Activated naive CD8-positive, alpha-beta T cell treated with anti-CD3 and anti-CD28 coated beads, Interleukin-2, amount 10 ng/mL, durations not matched to agents 7 days and 5 days (primary cell): ENCODE results near the gene RBMS3. TPM values are rescaled to one million over a fixed set of nuclear protein-coding genes. Genes with fewer than 3 reads are reported as not detected.

Experiments used
- ATAC-seq: fragments of 150-1000 bp; cut with Tn5 transposase; one replicate; pipeline ENCODE4 v1.10.0; 2021; ENCODE audit warnings: low read depth, moderate library complexity
- POLR2A ChIA-PET: fragments of 350-600 bp; sonication (Branson Sonifier 250); formaldehyde crosslinking; loops from one replicate; lab custom pipeline; 2021; ENCODE audit warnings: antibody characterized with exemption; lab: Charles Lee
- DNase-seq: peaks from one replicate; pipeline ENCODE4 v3.0.0; 2021
- H3K27ac Mint-ChIP-seq: one replicate; pipeline ENCODE4 v1.8.0; 2022; ENCODE audit warnings: mild to moderate bottlenecking, mixed read lengths
- H3K27me3 Mint-ChIP-seq: one replicate; pipeline ENCODE4 v1.8.0; 2022; ENCODE audit warnings: mild to moderate bottlenecking, moderate library complexity, mixed read lengths
- H3K36me3 Mint-ChIP-seq: one replicate; pipeline ENCODE4 v1.8.0; 2021; ENCODE audit warnings: mild to moderate bottlenecking, mixed read lengths
- H3K4me1 Mint-ChIP-seq: one replicate; pipeline ENCODE4 v1.8.0; 2021; ENCODE audit warnings: mixed read lengths
- H3K4me3 Mint-ChIP-seq: one replicate; pipeline ENCODE4 v1.8.0; 2022; ENCODE audit warnings: mild to moderate bottlenecking, moderate library complexity, mixed read lengths
- H3K9me3 Mint-ChIP-seq: one replicate; pipeline ENCODE4 v1.8.0; 2021; ENCODE audit warnings: mixed read lengths
- total RNA-seq, 2 experiments: library from RNA; stranded (reverse); gene quantifications; one replicate each; pipeline ENCODE4 v1.2.3, GENCODE V29; 2021

The RBMS3 gene
- total RNA-seq, 2 experiments from 2014 or later, result 0.58 to 0.74 TPM

DNA sequence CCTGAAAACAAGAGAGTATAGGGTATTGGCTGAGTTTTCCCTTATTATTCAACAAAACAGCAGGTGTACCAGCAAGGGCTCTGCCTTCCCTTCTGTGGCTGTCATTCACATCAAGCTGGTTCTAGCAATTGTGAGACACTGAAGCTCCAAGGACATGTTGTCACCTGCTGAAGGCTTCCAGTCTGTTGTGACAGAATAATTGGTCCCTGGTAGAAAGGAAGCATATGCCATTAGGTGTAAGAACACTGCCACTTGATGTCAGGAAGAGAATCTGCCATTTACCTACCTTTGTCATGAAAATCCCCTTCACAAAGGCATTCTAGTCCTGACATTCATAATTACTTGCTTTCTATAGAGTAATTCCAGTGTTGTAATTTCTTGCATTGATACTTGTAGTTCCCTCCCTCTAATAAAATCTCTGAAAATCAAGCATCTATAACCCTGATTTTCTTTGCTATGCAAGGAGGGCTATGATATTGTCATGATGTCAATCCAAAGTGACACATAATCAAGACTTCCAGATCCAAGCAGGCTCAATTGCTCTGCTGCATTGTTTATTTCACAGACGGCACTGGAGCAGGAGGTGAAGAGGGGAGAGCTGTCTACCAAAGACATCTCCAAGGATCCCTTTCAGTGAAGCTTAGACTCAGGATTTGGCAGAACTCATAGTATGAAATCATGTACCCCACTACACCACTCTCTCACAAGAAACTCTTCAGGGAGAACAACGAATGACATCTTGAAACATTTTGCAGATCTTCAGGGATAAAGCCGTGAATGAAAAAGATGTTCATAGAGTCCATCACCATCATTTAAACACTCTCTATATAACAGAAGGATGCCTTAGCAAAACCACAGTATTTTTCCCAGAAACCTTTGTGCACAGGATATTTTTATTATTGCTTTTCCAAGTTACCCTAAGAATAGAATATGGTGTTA, 425.3 kb downstream of the RBMS3 start:
- no peak for DNase-seq
- Mint-ChIP-seq H3K9me3 (no peaks in the 10 kb centered on the region), H3K4me1 (no peaks in the 10 kb centered on the region), H3K36me3 (no peaks in the 10 kb centered on the region), H3K27ac (no peak overlapping the region), H3K4me3 (no peak overlapping the region), H3K27me3 (peaks cover 3% of the 10 kb centered on the region)
- ATAC-seq, result no peak
- POLR2A ChIA-PET, result no interaction called here

DNA sequence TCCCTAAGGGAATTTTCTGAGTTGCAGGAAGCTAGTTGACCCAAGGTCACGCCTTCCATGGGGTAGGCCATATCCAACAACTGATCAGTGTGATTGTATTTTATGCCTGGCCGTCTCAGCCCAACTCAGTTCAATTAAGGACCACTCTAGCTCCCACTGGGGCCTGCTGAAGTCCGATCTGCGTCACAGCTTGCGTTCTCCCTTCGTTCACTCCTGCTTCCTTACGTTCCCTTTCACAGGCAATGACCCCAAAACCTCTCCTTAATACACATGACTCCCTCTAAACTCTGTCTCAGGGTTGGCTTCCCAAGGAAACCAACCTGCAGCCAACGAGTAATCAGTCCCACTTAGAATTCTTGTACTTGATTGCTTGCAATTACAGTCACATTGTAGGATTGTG, 428.0 kb downstream of the RBMS3 start:
- no peaks in the 10 kb centered on the region for H3K4me1 Mint-ChIP-seq
- DNase-seq (no peak), ATAC-seq (no peak)
- H3K36me3 Mint-ChIP-seq, result no peaks in the 10 kb centered on the region
- H3K27ac Mint-ChIP-seq, result no peak overlapping the region
- POLR2A ChIA-PET, result no interaction called here
- peaks cover 3% of the 10 kb centered on the region for H3K27me3 Mint-ChIP-seq
- no peaks in the 10 kb centered on the region for H3K9me3 Mint-ChIP-seq
- no peak overlapping the region for H3K4me3 Mint-ChIP-seq

DNA sequence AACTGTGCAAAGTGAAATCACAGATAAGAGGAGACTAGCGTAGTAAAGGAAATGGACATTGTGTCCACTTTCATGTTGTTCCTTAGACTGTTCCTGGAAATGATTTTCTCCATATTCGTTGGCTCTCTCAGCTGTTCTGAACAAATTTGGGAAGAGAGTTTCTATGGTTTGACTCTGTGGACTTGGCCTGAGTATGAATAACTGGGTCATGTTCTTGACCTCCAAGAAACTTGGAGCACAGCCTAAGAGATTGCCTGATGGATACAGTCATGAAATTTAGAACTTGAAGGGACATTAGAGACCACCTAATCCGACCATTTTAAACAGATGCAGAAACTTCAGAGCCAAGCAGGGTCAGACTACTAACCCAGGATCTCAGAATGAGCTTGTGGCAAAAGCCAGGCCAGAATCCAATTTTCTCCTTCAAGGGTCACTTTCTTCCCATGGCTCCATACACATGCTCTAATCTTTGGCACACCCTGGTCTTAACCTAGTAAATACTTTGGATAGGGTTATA, 430.4 kb downstream of the RBMS3 start:
- Mint-ChIP-seq H3K27me3 (peaks cover 6% of the 10 kb centered on the region), H3K4me1 (no peaks in the 10 kb centered on the region), H3K27ac (no peak overlapping the region), H3K36me3 (no peaks in the 10 kb centered on the region), H3K9me3 (peaks cover 2% of the 10 kb centered on the region), H3K4me3 (no peak overlapping the region)
- DNase-seq (no peak), ATAC-seq (no peak)
- POLR2A ChIA-PET, result no interaction called here

DNA sequence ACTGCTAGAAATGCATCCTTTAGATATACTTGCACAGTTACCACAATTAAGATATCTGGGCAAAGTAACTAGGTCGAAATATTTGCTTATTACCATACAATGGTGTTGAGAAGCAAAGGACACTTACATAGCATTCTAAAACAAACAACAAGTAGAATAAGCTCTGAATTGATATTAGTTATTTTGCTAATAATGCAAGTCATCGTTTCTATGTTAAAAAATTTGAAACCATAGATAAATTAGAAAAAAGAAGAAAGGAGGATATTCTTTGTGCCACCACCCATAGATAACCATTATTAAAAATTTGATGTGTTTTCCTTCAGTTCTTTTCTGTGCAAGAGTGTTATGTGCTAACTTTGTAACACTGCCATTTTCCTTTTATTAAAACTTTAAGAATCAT, 435.3 kb downstream of the RBMS3 start:
- DNase-seq (no peak), ATAC-seq (no peak)
- Mint-ChIP-seq H3K9me3 (peaks cover 2% of the 10 kb centered on the region), H3K4me1 (no peaks in the 10 kb centered on the region), H3K4me3 (no peak overlapping the region), H3K36me3 (no peaks in the 10 kb centered on the region), H3K27ac (no peak overlapping the region), H3K27me3 (peaks cover 3% of the 10 kb centered on the region)
- POLR2A ChIA-PET, result no interaction called here

DNA sequence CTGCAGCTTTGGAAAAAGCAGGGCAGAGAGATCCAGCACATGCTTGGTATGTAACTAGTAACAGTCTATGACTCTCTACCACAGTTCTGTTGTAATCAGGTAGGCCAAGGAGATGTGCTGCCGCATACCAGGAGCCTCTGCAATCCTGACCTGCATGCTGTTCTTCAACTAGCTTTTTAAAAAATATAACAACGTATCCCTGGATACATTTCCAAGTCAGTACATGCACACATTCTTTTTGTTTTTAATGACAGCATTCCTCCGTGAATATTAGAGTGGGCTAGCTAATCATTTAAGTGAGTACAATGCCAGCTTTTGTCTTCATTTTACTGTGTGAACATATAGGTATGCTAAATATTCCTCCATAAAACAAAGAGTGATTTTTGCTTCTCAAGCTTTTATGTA, 437.8 kb downstream of the RBMS3 start:
- DNase-seq (no peak), ATAC-seq (no peak)
- Mint-ChIP-seq H3K27ac (no peak overlapping the region), H3K36me3 (no peaks in the 10 kb centered on the region), H3K4me1 (no peaks in the 10 kb centered on the region), H3K4me3 (no peak overlapping the region), H3K27me3 (peaks cover 3% of the 10 kb centered on the region), H3K9me3 (peaks cover 2% of the 10 kb centered on the region)
- POLR2A ChIA-PET, result no interaction called here

DNA sequence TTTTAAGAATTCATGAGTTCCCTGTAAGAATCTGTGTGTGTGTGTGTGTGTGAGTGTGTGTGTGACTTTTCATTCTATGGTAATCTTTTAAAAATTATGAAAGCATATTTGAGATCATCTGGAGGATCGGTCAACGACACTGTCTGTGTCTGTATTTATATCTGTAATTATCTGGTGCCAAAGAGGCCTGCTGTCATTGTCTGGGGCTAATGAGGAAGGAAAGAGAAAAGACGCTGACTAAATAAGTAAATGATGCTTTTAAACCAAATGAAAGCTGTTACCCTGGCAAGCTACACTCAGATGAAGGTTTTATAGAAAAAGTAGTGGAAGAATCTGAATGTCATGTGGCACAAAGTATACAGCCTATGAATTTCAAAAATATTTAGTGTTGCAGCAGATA, 439.8 kb downstream of the RBMS3 start:
- no peaks in the 10 kb centered on the region for H3K4me1 Mint-ChIP-seq
- H3K36me3 Mint-ChIP-seq, result no peaks in the 10 kb centered on the region
- no peak overlapping the region for H3K4me3 Mint-ChIP-seq
- POLR2A ChIA-PET, result no interaction called here
- DNase-seq (no peak), ATAC-seq (no peak)
- H3K9me3 Mint-ChIP-seq, result peaks cover 2% of the 10 kb centered on the region
- peaks cover 2% of the 10 kb centered on the region for H3K27me3 Mint-ChIP-seq
- no peak overlapping the region for H3K27ac Mint-ChIP-seq

DNA sequence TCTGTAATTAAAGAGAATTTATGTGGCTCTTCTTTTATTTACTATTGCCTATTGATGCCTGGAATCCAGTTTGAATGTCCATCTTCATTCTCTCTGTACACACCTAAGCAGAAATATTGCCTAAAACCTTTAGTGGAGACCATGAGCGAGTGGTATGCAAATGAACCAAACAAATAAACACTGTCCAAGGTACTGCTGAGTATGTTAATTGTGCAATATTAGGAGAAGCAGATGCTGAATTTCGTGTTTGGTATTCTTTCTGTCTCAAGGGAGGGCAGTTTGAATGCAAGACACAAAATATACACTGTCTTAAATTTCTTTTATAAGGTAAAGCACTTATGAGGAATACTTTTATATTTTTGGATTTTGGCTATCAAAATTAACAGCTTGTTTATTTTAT, 440.9 kb downstream of the RBMS3 start:
- H3K4me1 Mint-ChIP-seq, result no peaks in the 10 kb centered on the region
- ATAC-seq (no peak), DNase-seq (no peak)
- peaks cover 4% of the 10 kb centered on the region for H3K9me3 Mint-ChIP-seq
- no peak overlapping the region for H3K27ac Mint-ChIP-seq
- POLR2A ChIA-PET, result no interaction called here
- no peak overlapping the region for H3K4me3 Mint-ChIP-seq
- H3K36me3 Mint-ChIP-seq, result no peaks in the 10 kb centered on the region
- H3K27me3 Mint-ChIP-seq, result no peaks in the 10 kb centered on the region

DNA sequence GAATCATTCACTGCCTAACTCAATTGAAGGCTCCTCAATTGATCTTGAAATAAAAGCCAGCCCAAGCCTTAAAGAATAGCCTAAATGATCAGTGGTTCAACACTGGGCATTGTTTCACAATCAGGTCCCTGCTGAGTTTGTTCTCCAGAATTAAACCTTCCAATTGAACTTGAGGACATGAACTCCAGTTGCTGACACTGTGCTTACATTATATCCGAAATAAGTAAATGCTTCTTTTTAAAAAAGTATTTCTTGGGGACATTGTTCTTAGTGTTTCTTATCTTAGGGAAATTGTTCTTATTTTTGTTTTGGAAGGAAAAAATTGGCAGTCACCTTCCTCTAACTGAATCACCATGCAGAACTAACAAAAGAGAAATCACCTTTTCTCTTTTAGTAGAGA, 450.2 kb downstream of the RBMS3 start:
- Mint-ChIP-seq H3K36me3 (no peaks in the 10 kb centered on the region), H3K4me3 (no peak overlapping the region), H3K4me1 (no peaks in the 10 kb centered on the region), H3K9me3 (peaks cover 4% of the 10 kb centered on the region), H3K27me3 (no peaks in the 10 kb centered on the region), H3K27ac (no peak overlapping the region)
- POLR2A ChIA-PET, result no interaction called here
- DNase-seq (no peak), ATAC-seq (no peak)

DNA sequence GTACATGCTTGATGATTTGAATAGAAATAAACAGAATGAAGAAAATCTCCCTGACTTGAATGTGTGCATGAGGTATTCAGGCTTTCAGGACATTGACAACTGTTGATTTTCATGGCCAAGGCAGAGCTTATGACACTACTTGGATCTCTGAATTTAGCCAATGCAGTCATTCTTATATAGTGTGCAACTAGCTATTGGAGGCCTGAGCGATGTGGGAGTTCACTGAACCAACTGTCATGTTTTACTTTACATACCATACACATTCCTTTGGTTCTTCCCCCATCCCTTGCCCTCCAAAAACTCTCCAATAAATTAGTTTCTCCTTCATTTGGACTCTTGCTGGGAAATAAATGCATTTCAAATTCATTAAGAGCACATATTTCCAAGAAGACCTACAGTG, 460.4 kb downstream of the RBMS3 start:
- DNase-seq (no peak), ATAC-seq (no peak)
- no peak overlapping the region for H3K4me3 Mint-ChIP-seq
- H3K27ac Mint-ChIP-seq, result no peak overlapping the region
- no peaks in the 10 kb centered on the region for H3K36me3 Mint-ChIP-seq
- no peaks in the 10 kb centered on the region for H3K9me3 Mint-ChIP-seq
- H3K4me1 Mint-ChIP-seq, result no peaks in the 10 kb centered on the region
- H3K27me3 Mint-ChIP-seq, result peaks cover 2% of the 10 kb centered on the region
- POLR2A ChIA-PET, result no interaction called here

DNA sequence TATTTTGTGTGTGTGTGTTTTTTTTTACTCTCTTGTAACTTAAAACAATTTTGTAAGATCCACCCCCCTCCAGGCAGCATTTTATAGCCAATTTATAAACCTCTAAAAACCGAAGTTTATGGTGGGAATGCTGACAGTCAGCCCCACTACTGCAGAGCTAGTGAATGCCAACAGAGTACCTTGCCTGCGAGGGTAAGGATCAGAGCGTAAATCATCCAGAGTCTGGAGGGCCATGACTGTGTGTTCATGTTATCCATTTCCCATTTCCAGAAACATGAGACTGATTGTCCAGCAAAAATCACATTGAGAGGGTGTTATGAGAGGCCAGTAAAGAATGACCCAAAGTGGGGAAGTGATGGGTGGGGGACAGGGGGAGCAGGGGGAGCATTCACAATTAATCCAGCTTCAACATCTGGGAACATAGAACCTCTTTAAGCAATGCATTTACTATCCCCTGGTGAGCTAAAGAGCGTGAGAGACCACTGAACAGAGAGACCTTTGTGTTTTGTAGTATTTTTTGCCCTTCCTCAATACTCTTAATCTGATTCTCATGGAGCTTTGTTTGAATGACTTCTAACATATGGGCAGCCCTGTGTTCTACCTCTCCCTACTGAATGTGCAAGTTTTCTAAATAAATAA, 464.5 kb downstream of the RBMS3 start:
- ATAC-seq (no peak), DNase-seq (no peak)
- Mint-ChIP-seq H3K4me3 (no peak overlapping the region), H3K27ac (no peak overlapping the region), H3K36me3 (no peaks in the 10 kb centered on the region), H3K27me3 (peaks cover 8% of the 10 kb centered on the region), H3K4me1 (no peaks in the 10 kb centered on the region), H3K9me3 (no peaks in the 10 kb centered on the region)
- POLR2A ChIA-PET, result no interaction called here

DNA sequence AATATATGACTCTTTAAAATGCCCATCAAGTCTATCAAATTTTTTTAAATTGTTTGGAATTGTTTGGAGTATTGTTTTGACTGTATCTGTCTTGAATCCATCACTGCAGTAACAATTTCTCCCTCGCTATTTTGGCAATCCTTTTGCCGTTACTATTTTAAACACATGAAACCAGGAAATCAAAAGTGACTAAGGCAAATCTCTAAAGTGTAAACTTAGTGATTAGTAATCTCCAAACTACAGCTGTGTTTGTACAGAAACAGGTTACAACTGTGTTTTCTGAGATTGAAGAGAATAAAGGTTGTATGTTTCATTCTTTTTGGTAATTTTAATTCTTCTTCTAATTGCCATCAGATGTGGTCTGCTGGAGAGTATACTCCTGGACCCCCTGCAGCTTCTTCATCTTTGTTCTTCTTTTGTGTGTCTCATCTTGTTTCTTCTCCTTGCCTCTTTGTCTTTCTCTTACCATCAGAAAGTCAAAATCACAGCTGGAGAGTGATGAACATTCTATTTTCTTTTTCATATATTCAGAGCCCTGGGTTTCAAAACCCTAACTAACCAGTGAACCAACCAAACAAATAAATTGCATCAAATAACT, 465.4 kb downstream of the RBMS3 start:
- ATAC-seq (no peak), DNase-seq (no peak)
- Mint-ChIP-seq H3K9me3 (no peaks in the 10 kb centered on the region), H3K4me3 (no peak overlapping the region), H3K27ac (no peak overlapping the region), H3K4me1 (no peaks in the 10 kb centered on the region), H3K36me3 (no peaks in the 10 kb centered on the region), H3K27me3 (peaks cover 6% of the 10 kb centered on the region)
- POLR2A ChIA-PET, result no interaction called here

DNA sequence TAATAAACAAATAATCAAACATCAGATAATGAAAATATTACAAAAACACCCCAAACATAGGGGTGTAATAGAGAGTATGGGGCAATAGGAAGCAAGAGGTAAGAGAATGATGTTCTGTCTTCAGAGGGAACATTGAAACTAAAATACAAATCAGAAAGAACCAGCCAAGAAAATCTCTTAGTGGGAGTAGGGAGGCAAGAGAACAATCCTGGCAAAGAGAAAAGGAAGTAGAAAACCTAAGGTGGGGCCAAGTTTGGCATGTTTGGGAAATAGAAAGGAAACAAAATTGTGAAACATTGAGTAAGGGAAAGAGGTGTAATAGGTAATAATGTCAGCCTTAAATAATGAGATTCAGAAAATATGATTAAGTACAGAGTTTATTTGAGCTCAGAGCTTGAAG, 467.1 kb downstream of the RBMS3 start:
- Mint-ChIP-seq H3K9me3 (no peaks in the 10 kb centered on the region), H3K27me3 (peaks cover 10% of the 10 kb centered on the region), H3K4me3 (no peak overlapping the region), H3K4me1 (no peaks in the 10 kb centered on the region), H3K27ac (no peak overlapping the region), H3K36me3 (no peaks in the 10 kb centered on the region)
- ATAC-seq (no peak), DNase-seq (no peak)
- POLR2A ChIA-PET, result no interaction called here

DNA sequence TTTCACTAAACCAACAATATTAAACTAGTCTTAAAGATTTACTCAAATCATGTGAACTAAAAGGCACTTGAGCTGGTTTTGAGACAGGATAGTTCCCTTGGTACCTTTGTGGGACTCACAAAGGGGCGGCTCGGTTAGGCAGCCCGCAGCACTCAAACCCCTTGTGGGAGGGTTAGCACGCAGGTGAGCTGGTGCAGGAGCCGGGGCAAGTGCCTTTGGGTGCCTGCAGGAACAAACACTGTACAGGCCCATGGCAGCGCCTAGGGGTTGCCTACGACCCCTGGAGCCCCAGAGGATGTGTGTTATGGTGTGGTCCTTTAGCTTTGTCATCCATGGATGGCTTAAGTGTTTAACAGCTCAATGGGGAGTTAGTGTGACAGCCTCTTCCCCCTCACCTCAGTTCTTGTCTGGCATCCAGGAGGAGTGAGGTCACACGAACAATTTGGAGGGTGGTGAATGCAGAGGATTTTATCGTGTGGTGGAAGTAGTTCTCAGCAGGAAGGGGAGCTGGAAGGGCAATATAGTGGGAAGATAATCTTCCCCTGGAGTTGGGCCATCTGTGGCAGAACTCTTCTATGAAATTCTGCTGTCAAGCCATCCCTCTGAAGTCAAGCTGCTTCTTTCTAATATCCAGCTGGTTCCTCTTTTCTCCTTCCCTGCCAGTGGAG, 470.9 kb downstream of the RBMS3 start:
- no peaks in the 10 kb centered on the region for H3K36me3 Mint-ChIP-seq
- peaks cover 13% of the 10 kb centered on the region for H3K27me3 Mint-ChIP-seq
- no peak overlapping the region for H3K27ac Mint-ChIP-seq
- DNase-seq (no peak), ATAC-seq (no peak)
- H3K4me3 Mint-ChIP-seq, result no peak overlapping the region
- no peaks in the 10 kb centered on the region for H3K9me3 Mint-ChIP-seq
- POLR2A ChIA-PET, result no interaction called here
- H3K4me1 Mint-ChIP-seq, result no peaks in the 10 kb centered on the region
